ENCODE data around the gene MPC2. TPM values are rescaled to one million over a fixed set of nuclear protein-coding genes. Genes with fewer than 3 reads are reported as not detected.

The MPC2 gene
- total and polyA plus RNA-seq, 5 donors from 2014 or later = 44.7 to 120 (median 105) TPM

DNA sequence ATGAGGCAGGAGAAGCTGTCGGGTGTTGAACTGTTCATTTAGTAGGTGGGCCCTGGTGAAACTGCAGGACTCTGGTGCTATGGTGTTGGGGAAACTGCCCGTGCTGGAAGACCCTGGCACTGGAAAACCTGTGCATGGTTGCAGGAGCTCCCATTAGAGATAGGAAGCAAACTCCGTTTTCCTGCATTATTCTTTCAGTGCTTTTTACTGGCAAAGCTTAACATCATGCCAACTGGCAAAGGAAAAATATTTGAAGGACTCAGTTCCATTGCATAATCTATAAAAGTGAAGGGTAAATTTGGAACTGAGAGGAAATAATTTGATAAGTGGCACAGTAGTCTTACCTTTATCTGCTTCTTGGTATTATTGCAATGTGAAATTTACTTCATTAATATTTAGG lies 31.7 kb upstream of the MPC2 start:
- H3K4me3 Mint-ChIP-seq = no peak overlapping the region
- Histone ChIP-seq H3K27ac (ENCODE audit: insufficient read depth, low read length, poor library complexity, severe bottlenecking) (no peak overlapping the region), H3K27me3 (ENCODE audit: control insufficient read depth, insufficient read depth, low read length) (no peaks in the 10 kb centered on the region), H3K9me3 (ENCODE audit: control insufficient read depth in 2 of 2, low read length in 2 of 2) (no peaks in the 10 kb centered on the region), H3K4me1 (ENCODE audit: control insufficient read depth, insufficient read depth, low read length, poor library complexity, severe bottlenecking) (no peaks in the 10 kb centered on the region), H3K36me3 (ENCODE audit: control insufficient read depth, insufficient read depth, low read length) (peaks cover 7% of the 10 kb centered on the region), H3K4me3 (ENCODE audit: low read depth, low read length) (no peak overlapping the region)
- H3K4me1 Mint-ChIP-seq = peaks cover 0 to 22% (median 14%) of the 10 kb centered on the region in 4 donors
- H3K27ac Mint-ChIP-seq = no peak overlapping the region
- H3K9me3 Mint-ChIP-seq = peaks cover 0 to 1% (median 0%) of the 10 kb centered on the region in 7 donors
- DNase-seq (no peak), ATAC-seq (ENCODE audit: low read depth in 2 of 2) (no peak)
- peaks cover 46% of the 10 kb centered on the region for H3K36me3 Mint-ChIP-seq
- H3K27me3 Mint-ChIP-seq = no peaks in the 10 kb centered on the region

GRCh38 chr1:167966050-167966449 lies 29.2 kb upstream of the MPC2 start:
- Mint-ChIP-seq H3K36me3 (peaks cover 39% of the 10 kb centered on the region), H3K4me1 (peaks cover 3 to 22% (median 11%) of the 10 kb centered on the region in 4 donors), H3K27me3 (no peaks in the 10 kb centered on the region), H3K27ac (peak overlapping the region in 1 of 3 donors; percentile 44), H3K4me3 (no peak overlapping the region), H3K9me3 (peaks cover 0 to 1% (median 0%) of the 10 kb centered on the region in 7 donors)
- peaks cover 7% of the 10 kb centered on the region for H3K36me3 ChIP-seq (ENCODE audit: control insufficient read depth, insufficient read depth, low read length)
- H3K4me1 ChIP-seq (ENCODE audit: control insufficient read depth, insufficient read depth, low read length, poor library complexity, severe bottlenecking) = no peaks in the 10 kb centered on the region
- no peak overlapping the region for H3K27ac ChIP-seq (ENCODE audit: insufficient read depth, low read length, poor library complexity, severe bottlenecking)
- H3K9me3 ChIP-seq (ENCODE audit: control insufficient read depth in 2 of 2, low read length in 2 of 2) = no peaks in the 10 kb centered on the region
- no peaks in the 10 kb centered on the region for H3K27me3 ChIP-seq (ENCODE audit: control insufficient read depth, insufficient read depth, low read length)
- H3K4me3 ChIP-seq (ENCODE audit: low read depth, low read length) = no peak overlapping the region
- DNase-seq (no peak), ATAC-seq (ENCODE audit: low read depth in 2 of 2) (no peak)

GRCh38 chr1:167964646-167965045 lies 27.8 kb upstream of the MPC2 start:
- Mint-ChIP-seq H3K27me3 (no peaks in the 10 kb centered on the region), H3K36me3 (peaks cover 37% of the 10 kb centered on the region), H3K27ac (no peak overlapping the region)

GRCh38 chr1:167957710-167958109 lies 20.8 kb upstream of the MPC2 start:
- Mint-ChIP-seq H3K9me3 (no peaks in the 10 kb centered on the region), H3K4me1 (peaks cover 10 to 36% (median 24%) of the 10 kb centered on the region in 4 donors), H3K36me3 (peaks cover 37% of the 10 kb centered on the region), H3K4me3 (no peak overlapping the region), H3K27ac (peak overlapping the region in 1 of 3 donors; percentile 18), H3K27me3 (no peaks in the 10 kb centered on the region)
- Histone ChIP-seq H3K36me3 (ENCODE audit: control insufficient read depth, insufficient read depth, low read length) (peaks cover 22% of the 10 kb centered on the region), H3K4me1 (ENCODE audit: control insufficient read depth, insufficient read depth, low read length, poor library complexity, severe bottlenecking) (no peaks in the 10 kb centered on the region), H3K27ac (ENCODE audit: insufficient read depth, low read length, poor library complexity, severe bottlenecking) (no peak overlapping the region), H3K9me3 (ENCODE audit: control insufficient read depth in 2 of 2, low read length in 2 of 2) (no peaks in the 10 kb centered on the region), H3K27me3 (ENCODE audit: control insufficient read depth, insufficient read depth, low read length) (no peaks in the 10 kb centered on the region), H3K4me3 (ENCODE audit: low read depth, low read length) (no peak overlapping the region)
- DNase-seq (no peak), ATAC-seq (ENCODE audit: low read depth in 2 of 2) (no peak)

More at GRCh38 chr1:167964646-167965045, 27.8 kb upstream of the MPC2 start:
- Mint-ChIP-seq H3K9me3 (peaks cover 0 to 1% (median 0%) of the 10 kb centered on the region in 7 donors), H3K4me1 (peaks cover 9 to 28% (median 13%) of the 10 kb centered on the region in 4 donors), H3K4me3 (no peak overlapping the region)
- peaks cover 7% of the 10 kb centered on the region for H3K36me3 ChIP-seq (ENCODE audit: control insufficient read depth, insufficient read depth, low read length)
- no peaks in the 10 kb centered on the region for H3K9me3 ChIP-seq (ENCODE audit: control insufficient read depth in 2 of 2, low read length in 2 of 2)
- no peak for ATAC-seq (ENCODE audit: low read depth in 2 of 2)
- H3K4me3 ChIP-seq (ENCODE audit: low read depth, low read length) = no peak overlapping the region
- no peaks in the 10 kb centered on the region for H3K4me1 ChIP-seq (ENCODE audit: control insufficient read depth, insufficient read depth, low read length, poor library complexity, severe bottlenecking)
- DNase-seq = no peak
- H3K27ac ChIP-seq (ENCODE audit: insufficient read depth, low read length, poor library complexity, severe bottlenecking) = no peak overlapping the region
- no peaks in the 10 kb centered on the region for H3K27me3 ChIP-seq (ENCODE audit: control insufficient read depth, insufficient read depth, low read length)

- Histone ChIP-seq H3K27ac (ENCODE audit: insufficient read depth, low read length, poor library complexity, severe bottlenecking) (no peak overlapping the region), H3K36me3 (ENCODE audit: control insufficient read depth, insufficient read depth, low read length) (peaks cover 28% of the 10 kb centered on the region), H3K9me3 (ENCODE audit: control insufficient read depth in 2 of 2, low read length in 2 of 2) (no peaks in the 10 kb centered on the region), H3K27me3 (ENCODE audit: control insufficient read depth, insufficient read depth, low read length) (no peaks in the 10 kb centered on the region), H3K4me1 (ENCODE audit: control insufficient read depth, insufficient read depth, low read length, poor library complexity, severe bottlenecking) (no peaks in the 10 kb centered on the region), H3K4me3 (ENCODE audit: low read depth, low read length) (no peak overlapping the region)
- Mint-ChIP-seq H3K36me3 (peaks cover 35% of the 10 kb centered on the region), H3K27ac (no peak overlapping the region), H3K27me3 (no peaks in the 10 kb centered on the region), H3K9me3 (peaks cover 0 to 2% (median 0%) of the 10 kb centered on the region in 7 donors), H3K4me3 (no peak overlapping the region), H3K4me1 (peaks cover 10 to 35% (median 23%) of the 10 kb centered on the region in 4 donors)
- ATAC-seq (ENCODE audit: low read depth in 2 of 2) = no peak
- no peak for DNase-seq
Measured at GRCh38 chr1:167955915-167956314, 19.0 kb upstream of the MPC2 start.

DNA sequence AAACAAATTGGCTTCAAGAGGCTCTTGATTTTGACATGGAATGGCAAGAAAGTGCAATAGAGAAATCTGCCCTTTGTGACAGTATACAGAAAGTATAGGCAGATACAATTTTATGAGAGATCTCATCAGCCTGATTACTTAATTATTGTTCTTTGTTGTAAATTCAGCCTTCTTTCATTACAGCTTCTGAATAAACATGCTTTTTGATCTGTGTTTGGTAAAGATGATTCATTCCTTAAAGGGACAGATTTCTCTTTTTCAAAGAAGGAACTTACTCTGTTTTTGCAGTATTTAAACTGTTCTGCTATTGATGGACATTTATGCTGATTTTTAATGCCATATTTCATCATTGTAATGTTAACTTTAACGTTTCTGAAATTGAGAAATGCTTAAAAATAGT lies 13.7 kb upstream of the MPC2 start:
- Mint-ChIP-seq H3K4me3 (no peak overlapping the region), H3K27ac (no peak overlapping the region), H3K27me3 (no peaks in the 10 kb centered on the region), H3K36me3 (peaks cover 30% of the 10 kb centered on the region), H3K4me1 (peaks cover 29 to 46% (median 37%) of the 10 kb centered on the region in 4 donors), H3K9me3 (peaks cover 0 to 3% (median 0%) of the 10 kb centered on the region in 7 donors)
- Histone ChIP-seq H3K4me1 (ENCODE audit: control insufficient read depth, insufficient read depth, low read length, poor library complexity, severe bottlenecking) (no peaks in the 10 kb centered on the region), H3K4me3 (ENCODE audit: low read depth, low read length) (no peak overlapping the region), H3K36me3 (ENCODE audit: control insufficient read depth, insufficient read depth, low read length) (peaks cover 24% of the 10 kb centered on the region), H3K27ac (ENCODE audit: insufficient read depth, low read length, poor library complexity, severe bottlenecking) (no peak overlapping the region), H3K27me3 (ENCODE audit: control insufficient read depth, insufficient read depth, low read length) (no peaks in the 10 kb centered on the region), H3K9me3 (ENCODE audit: control insufficient read depth in 2 of 2, low read length in 2 of 2) (no peaks in the 10 kb centered on the region)
- no peak for DNase-seq
- ATAC-seq (ENCODE audit: low read depth in 2 of 2) = no peak

DNA sequence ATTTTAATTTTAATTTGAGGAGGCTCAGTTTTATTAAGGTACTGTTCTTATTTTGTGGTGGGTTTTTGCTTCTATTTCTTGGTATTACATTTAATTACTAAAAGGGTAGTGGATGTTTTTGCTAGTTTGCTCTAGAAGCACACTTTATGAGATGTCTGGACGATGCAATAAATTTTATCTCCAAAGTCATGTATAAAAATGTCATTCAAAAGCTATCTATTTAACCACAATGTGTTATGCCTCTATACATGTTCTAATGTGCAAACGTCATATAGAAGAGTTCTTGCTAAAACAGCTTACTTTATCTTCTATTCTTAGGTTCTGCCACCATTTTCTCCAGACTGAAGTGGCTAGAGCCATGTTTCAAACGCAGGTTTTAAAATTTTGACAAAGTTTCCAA lies 12.9 kb upstream of the MPC2 start:
- Mint-ChIP-seq H3K36me3 (peaks cover 28% of the 10 kb centered on the region), H3K27ac (no peak overlapping the region), H3K27me3 (no peaks in the 10 kb centered on the region), H3K4me3 (no peak overlapping the region), H3K4me1 (peaks cover 29 to 44% (median 39%) of the 10 kb centered on the region in 4 donors), H3K9me3 (peaks cover 0 to 3% (median 0%) of the 10 kb centered on the region in 7 donors)
- Histone ChIP-seq H3K27ac (ENCODE audit: insufficient read depth, low read length, poor library complexity, severe bottlenecking) (no peak overlapping the region), H3K27me3 (ENCODE audit: control insufficient read depth, insufficient read depth, low read length) (no peaks in the 10 kb centered on the region), H3K9me3 (ENCODE audit: control insufficient read depth in 2 of 2, low read length in 2 of 2) (no peaks in the 10 kb centered on the region), H3K4me3 (ENCODE audit: low read depth, low read length) (no peak overlapping the region), H3K4me1 (ENCODE audit: control insufficient read depth, insufficient read depth, low read length, poor library complexity, severe bottlenecking) (no peaks in the 10 kb centered on the region), H3K36me3 (ENCODE audit: control insufficient read depth, insufficient read depth, low read length) (peaks cover 19% of the 10 kb centered on the region)
- no peak for ATAC-seq (ENCODE audit: low read depth in 2 of 2)
- no peak for DNase-seq

- Histone ChIP-seq H3K27ac (ENCODE audit: insufficient read depth, low read length, poor library complexity, severe bottlenecking) (no peak overlapping the region), H3K9me3 (ENCODE audit: control insufficient read depth in 2 of 2, low read length in 2 of 2) (no peaks in the 10 kb centered on the region), H3K4me3 (ENCODE audit: low read depth, low read length) (no peak overlapping the region), H3K27me3 (ENCODE audit: control insufficient read depth, insufficient read depth, low read length) (no peaks in the 10 kb centered on the region), H3K4me1 (ENCODE audit: control insufficient read depth, insufficient read depth, low read length, poor library complexity, severe bottlenecking) (no peaks in the 10 kb centered on the region), H3K36me3 (ENCODE audit: control insufficient read depth, insufficient read depth, low read length) (peaks cover 7% of the 10 kb centered on the region)
- peaks cover 0 to 4% (median 2%) of the 10 kb centered on the region in 7 donors for H3K9me3 Mint-ChIP-seq
- H3K36me3 Mint-ChIP-seq = peaks cover 28% of the 10 kb centered on the region
- H3K4me1 Mint-ChIP-seq = peaks cover 29 to 48% (median 41%) of the 10 kb centered on the region in 4 donors
- ATAC-seq (ENCODE audit: low read depth in 2 of 2) = no peak
- peak overlapping the region in 1 of 4 donors; percentile 58 for H3K4me3 Mint-ChIP-seq
- peak overlapping the region in 2 of 3 donors; percentile 6 to 18 for H3K27ac Mint-ChIP-seq
- no peak for DNase-seq
- no peaks in the 10 kb centered on the region for H3K27me3 Mint-ChIP-seq
Measured at GRCh38 chr1:167947733-167948132, 10.9 kb upstream of the MPC2 start.

All from CD4-positive, CD25-positive, alpha-beta regulatory T cell (primary cell).